GM12865 (cell line): ENCODE measurements around the gene RASGRF2.

ENCODE experiments used
- DNase-seq: peaks from one replicate; pipeline ENCODE4 v3.0.0; 2010; ENCODE audit warnings: low read depth
- H3K4me3 ChIP-seq: 2 replicates; pipeline ENCODE4 v1.5.1; 2011; ENCODE audit warnings: mild to moderate bottlenecking, low read depth, low read length, control low read depth
- TF ChIP-seq, protein P1 (sequence below): IDR thresholded peaks from 2 replicates; pipeline ENCODE4 v1.5.1; 2011; ENCODE audit warnings: low read length, control low read depth, low read depth, inconsistent platforms; ENCODE audit not compliant: insufficient read depth; ENCODE audit errors: missing control alignments

RASGRF2 gene

DNA sequence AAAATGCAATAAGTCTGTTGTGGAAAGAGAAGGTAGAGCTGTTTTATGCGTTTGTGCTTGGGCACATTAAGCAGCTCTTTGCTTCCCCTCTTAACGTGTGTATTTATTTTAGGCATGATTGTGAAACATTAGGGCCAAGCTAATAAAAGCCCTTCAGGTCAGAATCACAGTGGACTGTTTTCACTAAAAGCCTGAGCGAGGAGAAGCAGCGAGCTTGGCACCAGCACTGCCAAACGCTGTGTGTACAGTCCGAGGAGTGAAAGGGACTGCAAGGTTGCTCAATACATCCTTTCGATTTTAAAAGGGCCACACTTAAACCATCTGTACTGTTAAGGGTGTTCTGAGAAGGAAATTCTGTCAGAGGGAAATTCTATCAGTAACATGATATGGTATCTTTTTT is 165.8 kb downstream of the RASGRF2 start:
- no peak for DNase-seq
- TF ChIP-seq, protein P1, sequence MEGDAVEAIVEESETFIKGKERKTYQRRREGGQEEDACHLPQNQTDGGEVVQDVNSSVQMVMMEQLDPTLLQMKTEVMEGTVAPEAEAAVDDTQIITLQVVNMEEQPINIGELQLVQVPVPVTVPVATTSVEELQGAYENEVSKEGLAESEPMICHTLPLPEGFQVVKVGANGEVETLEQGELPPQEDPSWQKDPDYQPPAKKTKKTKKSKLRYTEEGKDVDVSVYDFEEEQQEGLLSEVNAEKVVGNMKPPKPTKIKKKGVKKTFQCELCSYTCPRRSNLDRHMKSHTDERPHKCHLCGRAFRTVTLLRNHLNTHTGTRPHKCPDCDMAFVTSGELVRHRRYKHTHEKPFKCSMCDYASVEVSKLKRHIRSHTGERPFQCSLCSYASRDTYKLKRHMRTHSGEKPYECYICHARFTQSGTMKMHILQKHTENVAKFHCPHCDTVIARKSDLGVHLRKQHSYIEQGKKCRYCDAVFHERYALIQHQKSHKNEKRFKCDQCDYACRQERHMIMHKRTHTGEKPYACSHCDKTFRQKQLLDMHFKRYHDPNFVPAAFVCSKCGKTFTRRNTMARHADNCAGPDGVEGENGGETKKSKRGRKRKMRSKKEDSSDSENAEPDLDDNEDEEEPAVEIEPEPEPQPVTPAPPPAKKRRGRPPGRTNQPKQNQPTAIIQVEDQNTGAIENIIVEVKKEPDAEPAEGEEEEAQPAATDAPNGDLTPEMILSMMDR = no peak
- no peak overlapping the region for H3K4me3 ChIP-seq

DNA sequence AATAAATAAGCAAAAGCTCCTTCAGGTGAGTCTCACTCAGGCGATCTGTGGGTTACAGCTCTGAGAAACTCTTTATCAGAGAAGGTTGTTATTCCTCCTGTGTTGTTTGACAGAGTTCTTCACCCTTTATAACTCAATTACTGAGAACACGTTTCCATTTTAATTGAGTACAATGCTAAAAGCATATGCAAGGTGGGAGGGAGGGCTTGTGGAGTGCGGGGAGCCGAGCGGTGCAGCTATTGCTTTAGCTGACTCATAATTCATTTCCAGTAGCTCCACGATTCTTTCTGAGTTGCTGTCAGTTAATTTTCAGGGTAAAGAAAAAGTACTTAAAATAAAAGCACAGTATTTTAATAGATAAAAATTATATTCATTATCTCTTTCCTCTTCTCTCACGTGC is 168.3 kb downstream of the RASGRF2 start:
- no peak overlapping the region for H3K4me3 ChIP-seq
- TF ChIP-seq, protein P1 = no peak

DNA sequence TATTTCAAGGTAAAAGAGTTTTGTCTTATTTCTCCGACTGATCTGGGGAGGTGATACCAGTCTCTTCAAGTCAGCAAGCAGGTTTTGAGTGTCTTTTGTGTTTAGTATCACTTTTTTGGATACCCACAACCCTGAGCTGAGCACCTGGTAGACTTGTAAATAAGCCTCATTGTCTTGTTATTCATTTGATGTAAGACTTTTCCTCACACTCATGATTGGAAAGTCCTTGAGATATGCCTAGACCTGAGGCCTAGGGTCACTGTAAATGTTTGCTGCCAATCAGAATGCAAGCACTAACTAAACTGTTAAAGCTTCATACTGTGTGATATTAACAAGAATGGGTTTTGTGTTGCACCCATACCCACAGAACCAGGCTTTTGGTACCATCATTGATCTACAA is 172.2 kb downstream of the RASGRF2 start:
- TF ChIP-seq, protein P1 = no peak
- no peak for DNase-seq
- H3K4me3 ChIP-seq = no peak overlapping the region

More for the DNA sequence above, 168.3 kb downstream of the RASGRF2 start:
- no peak for DNase-seq

DNA sequence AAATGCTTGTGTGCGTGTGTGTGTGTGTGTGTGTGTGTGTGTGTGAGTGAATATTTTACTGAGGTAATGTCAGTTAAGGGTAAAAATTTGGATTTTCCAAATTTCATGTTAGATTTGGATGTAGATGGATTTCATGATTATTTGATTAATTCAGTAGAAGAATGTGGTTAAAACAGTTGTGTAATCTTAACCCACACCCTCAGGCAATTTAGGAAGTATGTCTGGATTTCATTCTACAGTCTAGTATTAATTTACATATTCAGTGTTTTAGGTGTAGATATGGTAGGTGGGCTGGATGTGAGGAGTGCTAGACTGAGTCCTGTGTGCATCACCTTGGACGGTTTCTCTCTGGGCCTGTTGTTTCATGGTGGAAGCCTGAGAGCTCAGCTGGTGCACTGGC is 173.9 kb downstream of the RASGRF2 start:
- TF ChIP-seq, protein P1 = no peak
- no peak overlapping the region for H3K4me3 ChIP-seq

DNA sequence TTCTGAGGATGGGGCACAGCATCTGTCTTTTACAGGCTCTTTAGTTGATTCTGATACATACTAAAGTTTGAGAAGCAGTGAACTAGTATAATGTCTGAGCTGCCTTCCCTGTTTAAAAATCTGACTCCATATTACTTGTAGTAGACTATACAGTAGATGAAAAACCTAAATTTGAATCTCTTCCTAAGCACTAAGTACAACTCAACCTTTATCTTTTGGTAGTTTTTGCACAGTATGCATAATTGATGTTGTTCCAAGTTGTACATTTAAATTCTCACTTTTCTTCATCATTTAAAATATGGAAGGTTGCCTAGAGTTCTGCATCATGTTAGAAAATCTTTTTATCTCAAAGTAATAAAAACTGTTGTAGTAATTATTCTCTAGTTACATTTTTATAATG is 174.4 kb downstream of the RASGRF2 start:
- H3K4me3 ChIP-seq = no peak overlapping the region
- DNase-seq = no peak
- TF ChIP-seq, protein P1 = no peak

More for the DNA sequence above, 173.9 kb downstream of the RASGRF2 start:
- DNase-seq = no peak

DNA sequence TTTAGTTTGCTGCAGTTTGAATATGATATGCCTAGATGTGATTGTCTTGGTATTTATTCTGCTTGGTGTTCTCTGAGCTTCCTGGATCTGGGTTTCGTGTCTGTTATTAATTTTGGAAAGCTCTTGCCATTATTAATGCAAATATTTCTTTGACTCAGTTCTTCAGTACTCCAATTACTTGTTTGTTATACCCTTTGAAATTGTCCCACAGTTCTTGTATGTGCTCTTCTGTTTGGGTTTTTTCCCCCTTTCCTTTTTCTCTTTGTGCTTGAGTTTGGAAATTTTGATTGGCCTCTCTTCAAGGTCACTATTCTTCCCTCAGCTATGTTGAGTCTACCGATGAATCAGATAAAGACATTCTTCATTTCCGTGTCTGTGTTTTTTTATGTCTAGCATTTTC is 176.4 kb downstream of the RASGRF2 start:
- DNase-seq = no peak
- H3K4me3 ChIP-seq = no peak overlapping the region
- TF ChIP-seq, protein P1 = no peak

DNA sequence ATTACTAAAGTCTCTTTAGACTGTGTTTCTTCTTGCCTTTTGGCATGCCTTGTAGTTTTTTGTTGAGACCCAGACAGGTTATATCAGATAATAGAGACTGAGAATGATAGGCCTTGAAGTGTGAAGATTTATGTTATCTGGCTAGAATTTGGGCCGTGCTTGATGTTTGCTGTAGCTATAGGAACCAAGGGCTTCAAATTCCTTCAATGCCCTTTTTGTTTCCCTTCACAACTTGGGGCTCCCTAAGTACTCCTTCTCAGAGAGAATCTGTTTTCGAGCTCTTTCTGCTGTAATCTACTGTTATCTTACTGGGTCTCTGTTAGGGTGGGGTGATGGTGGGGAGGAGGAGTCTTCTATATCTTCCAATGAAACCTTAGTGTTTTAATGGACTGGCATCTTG is 177.7 kb downstream of the RASGRF2 start:
- TF ChIP-seq, protein P1 = no peak
- H3K4me3 ChIP-seq = no peak overlapping the region
- DNase-seq = no peak
